Measurements from ENCODE around the gene USH2A.
"Not testable (repeated sequence)": the region's sequence is repeated elsewhere in the genome, so short reads cannot be mapped to it uniquely, and the experiment has no call there.

The USH2A gene

DNA sequence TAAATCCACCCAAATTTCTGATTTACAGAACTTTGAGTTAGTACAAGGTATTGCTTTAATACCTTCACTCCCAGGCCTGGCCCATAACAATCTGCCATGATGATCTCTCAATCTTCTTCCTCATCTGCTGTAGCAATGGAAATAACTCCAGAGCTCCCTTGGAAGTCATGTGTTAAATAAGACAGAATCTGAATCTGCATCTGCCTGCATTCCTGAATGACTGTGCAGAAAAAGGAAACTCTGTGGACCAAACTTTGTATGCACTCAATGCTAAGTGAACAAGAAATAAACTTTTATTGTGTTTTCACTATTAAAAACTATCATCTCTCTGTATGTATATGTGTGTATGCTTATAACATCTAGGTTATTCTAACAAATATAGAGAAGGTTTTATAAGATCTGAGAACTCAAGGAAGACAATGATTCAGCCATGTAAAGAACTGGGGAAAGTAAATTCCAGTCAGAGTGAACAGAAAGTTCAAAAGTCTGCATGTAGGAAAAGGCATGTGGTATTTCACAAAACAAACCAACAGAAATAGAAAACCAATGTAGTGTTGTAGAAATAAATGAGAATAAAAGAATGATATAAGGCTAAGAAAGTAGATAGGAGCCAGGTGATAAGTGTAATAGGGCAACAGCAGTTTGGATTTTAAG, 390.2 kb downstream of the USH2A start:
- no peak for DNase-seq

DNA sequence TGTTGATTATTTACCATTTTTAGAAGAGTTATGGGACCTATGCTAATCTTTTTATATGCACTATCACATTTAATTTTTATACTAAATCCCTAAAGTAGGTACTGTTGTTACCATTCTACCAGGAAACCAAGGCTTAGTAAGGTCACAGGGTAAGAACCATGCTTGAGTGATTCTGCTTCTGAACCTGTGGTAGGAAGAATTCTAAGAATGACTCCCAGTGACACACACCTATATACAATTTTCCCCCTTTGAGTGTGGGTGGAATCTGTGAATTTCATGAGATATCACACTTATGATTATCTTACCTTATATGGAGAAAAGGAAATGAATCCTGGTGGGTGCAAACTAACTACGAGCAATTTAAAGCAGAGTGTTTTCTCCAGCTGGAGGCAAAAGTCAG, 391.0 kb downstream of the USH2A start:
- DNase-seq = no peak

GRCh38 chr1:216028631-216029030, 394.6 kb downstream of the USH2A start:
- no peak for DNase-seq

DNA sequence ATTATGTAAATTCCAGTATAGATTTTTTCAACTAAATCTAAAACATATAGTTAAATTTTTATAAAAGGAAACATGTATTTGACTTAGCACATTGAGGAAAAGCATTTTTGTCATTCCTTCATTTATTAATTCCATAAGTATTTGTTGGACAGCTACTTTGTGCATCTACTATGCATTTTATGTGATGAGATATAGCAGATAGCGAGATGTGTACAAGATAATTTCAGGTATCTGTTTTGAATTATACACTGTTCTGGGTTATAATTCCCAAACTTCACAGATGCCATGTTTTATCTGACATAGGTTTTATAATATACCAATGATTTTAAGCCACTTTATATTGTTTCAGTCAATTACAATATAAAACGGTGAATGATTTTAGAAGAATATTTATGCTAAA, 398.7 kb downstream of the USH2A start:
- no peak for DNase-seq

GRCh38 chr1:216020743-216021345, 402.4 kb downstream of the USH2A start:
- DNase-seq = no peak

DNA sequence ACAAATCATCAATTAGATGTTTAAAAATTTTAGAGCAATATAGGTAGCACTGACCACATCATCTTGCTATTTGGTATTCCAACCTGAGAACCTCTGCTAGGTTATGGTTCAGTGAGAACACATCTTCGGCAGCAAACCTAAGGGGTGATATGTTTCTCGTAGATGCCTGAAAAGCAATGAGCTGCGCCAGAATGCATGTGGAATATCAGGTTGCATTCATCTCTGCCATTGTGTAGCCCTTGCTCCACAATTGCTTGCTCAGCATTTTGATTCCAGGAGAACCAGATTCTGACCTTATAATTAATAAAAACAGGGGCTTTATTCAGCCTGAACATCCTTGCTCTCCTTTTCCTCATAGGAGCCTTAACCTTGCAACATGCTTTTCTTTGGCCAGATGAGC, 408.1 kb downstream of the USH2A start:
- no peak for DNase-seq

- DNase-seq = no peak
These were observed 409.2 kb downstream of the USH2A start for GRCh38 chr1:216014086-216014485.

DNA sequence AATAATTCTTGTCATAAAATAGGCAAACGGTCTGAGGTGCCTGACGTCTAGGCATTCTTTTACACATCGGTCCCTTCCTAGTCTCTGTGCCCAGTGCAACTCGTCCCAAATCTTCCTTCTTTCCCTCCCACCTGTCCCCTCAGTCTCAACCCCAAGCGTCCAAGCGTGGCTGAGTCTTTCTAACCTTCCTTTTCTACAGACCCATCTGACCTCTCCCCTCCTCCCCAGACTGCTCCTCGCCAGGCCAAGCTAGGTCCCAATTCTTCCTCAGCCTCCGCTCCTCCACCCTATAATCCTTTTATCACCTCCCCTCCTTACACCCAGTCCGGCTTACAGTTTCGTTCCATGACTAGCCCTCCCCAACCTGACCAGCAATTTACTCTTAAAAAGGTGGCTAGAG, 413.8 kb downstream of the USH2A start:
- DNase-seq = not testable (repeated sequence)

DNA sequence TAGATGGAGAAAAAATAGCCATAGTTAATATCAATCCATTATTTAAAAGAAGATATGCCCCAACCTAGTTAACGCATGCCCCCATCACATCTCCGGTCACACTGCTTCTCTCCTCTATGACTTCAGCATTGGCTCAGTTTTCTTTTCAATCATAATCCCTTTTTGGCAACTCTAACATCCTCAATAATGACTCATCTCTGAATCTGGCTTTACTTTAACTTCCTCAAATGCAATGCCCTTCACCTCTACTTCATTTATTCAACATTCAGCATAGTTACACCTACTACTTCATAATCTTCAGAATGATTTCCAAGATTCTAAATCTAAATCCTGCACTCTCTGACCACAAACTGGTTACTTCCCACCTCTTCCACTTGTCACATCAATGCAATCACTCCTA, 417.3 kb downstream of the USH2A start:
- DNase-seq = no peak

GRCh38 chr1:215992620-215993019, 430.6 kb downstream of the USH2A start:
- peak; percentile 20 for DNase-seq

- no peak for DNase-seq
These were observed 436.0 kb downstream of the USH2A start for GRCh38 chr1:215987092-215987875.

DNA sequence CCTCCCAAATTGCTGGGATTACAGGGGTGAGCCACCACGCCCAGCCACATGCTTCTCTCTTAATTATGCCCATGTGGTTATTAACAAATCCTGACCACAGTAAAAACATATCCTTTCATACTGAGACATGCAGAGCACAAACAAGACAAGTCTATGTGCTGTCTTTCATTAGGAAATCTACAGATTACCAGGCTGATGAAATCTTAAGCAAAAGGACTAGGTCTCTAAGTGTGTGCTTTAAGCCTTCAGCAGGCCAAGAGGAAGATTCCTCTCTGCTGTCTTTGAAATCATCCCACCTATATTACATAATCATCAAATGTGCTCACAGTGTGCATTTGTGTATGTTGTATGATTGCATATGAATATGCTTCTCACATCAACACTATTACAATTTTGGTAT, 436.8 kb downstream of the USH2A start:
- DNase-seq = no peak

- no peak for DNase-seq
These were observed 439.6 kb downstream of the USH2A start for GRCh38 chr1:215983680-215984079.

GRCh38 chr1:215971793-215972441, 451.3 kb downstream of the USH2A start:
- no peak for DNase-seq

DNA sequence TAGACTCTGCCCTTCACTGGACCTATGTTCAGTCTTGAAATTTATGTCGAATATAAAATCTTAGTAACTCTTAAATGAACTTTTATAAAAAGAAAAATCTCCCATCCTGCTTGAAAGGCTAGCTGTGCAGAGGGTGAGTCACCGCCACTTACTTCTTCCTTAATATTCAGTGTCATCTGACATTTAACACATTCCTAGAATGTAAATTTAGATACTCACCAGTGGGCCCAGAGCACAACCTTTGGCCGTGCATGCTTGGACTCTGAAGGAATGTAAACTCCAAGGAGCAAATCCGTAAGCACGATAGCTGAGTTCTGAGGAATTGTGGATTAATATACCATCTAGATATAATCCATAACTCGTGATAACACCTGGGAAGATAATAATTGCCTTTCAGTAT, 452.8 kb downstream of the USH2A start:
- DNase-seq = no peak

DNA sequence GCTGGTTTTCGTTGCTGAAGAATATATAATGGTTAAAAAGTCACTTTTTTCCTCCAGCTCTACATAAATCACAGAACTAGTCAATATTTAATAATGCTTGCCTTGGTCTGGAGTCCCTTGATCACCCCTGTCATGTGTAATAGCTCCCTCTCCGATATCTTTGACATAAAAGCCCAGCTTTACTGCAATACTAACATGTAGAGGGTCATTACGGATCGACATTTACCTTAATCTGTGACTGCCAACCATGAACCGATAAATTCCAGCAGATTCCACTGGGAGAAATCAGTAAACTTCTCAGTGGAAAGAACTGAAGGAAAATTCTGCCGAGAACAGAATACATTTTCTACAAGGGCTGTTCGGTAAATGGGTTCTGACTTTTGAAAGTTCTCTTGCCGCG, 459.6 kb downstream of the USH2A start:
- no peak for DNase-seq

DNA sequence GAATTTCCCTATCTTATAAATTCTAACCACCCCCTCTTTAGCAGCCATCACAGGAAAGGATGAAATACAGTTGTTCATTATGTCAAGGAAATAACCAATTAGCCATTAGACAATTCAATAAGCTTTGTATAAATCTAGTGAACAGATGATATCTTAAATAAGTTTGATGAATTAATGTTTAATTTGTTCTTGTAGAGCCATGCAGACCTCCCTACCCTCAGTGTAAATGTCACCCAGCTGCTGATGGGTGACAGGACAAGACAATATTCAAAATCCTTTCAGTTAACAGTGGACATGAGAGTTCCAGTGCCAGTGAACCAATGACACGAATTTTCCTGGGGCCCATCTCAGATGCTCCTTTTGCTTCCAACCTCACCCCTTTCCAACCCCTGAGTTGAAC, 460.2 kb downstream of the USH2A start:
- DNase-seq = no peak

DNA sequence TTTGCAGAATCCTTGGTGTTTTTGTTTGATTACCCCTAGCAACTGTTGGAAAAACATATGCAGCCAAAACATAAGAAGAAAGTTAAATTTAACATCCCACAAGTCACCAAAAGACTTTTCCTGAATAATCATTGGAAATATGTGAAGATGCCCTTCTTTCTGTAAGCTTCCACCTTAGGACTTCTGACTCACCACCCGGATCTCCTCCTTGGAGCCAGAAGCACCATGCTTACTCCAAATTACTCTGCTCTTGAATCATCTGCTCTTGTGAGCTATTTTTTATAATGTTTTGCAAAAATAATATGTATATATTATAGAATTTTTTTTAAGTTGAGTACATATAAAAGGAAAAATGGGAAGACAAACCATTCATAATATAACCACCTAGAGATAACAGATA, 464.4 kb downstream of the USH2A start:
- no peak for DNase-seq

- no peak for DNase-seq
These were observed 465.6 kb downstream of the USH2A start for GRCh38 chr1:215957663-215958062.

DNA sequence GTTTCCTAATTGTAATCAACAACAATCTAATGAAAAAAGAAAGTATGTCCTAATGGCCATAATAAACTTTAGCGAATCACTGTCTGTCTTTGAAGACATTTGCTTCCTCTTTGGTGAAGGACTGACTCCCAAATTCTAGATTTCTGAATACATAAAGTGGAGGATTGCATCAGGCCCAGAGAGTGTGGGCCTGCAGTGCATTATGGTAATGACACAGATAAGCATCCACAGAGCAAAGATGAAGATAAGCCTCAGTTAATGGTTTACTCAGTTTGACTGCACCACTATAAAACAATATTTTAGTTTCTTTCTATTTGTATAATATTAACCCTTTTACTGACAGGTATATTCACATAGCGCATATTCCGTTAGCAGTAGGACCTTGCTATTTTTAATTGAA, 490.7 kb downstream of the USH2A start:
- no peak for DNase-seq

- no peak for DNase-seq
These were observed 496.6 kb downstream of the USH2A start for GRCh38 chr1:215926670-215927069.

GRCh38 chr1:215923129-215923824, 500.0 kb downstream of the USH2A start:
- no peak for DNase-seq

- no peak for DNase-seq
These were observed 511.8 kb downstream of the USH2A start for GRCh38 chr1:215911406-215911968.

Measured in NCI-H526 treated with DMSO at 0.1 percent for 48 hours (cell line).